Activated CD4-positive, CD25-positive, alpha-beta regulatory T cell treated with anti-CD3 and anti-CD28 coated beads, Interleukin-2, amount 50 U/mL, for 24 hours (primary cell): ENCODE measurements around the gene BEND7.
"Not testable (repeated sequence)": the region's sequence is repeated elsewhere in the genome, so short reads cannot be mapped to it uniquely, and the experiment has no call there.

Experiments
- ATAC-seq, 2 donors: fragments of 150-1000 bp; cut with Tn5 transposase; one replicate each; pipeline ENCODE4 v1.10.0; 2021; ENCODE audit warnings: mild to moderate bottlenecking in 1 of 2, moderate library complexity in 1 of 2

The BEND7 gene

GRCh38 chr10:13528875-13529713, at the start of gene BEND7:
TSS of gene BEND7 (minus strand) at chr10:13529014. CDS start at chr10:13528533, 481 bp downstream.
- ATAC-seq, result peak; percentile 32 to 33

GRCh38 chr10:13573960-13574359, 45.1 kb upstream of the BEND7 start:
- no peak for ATAC-seq

GRCh38 chr10:13571541-13571940, 42.7 kb upstream of the BEND7 start:
- ATAC-seq, result no peak

GRCh38 chr10:13567030-13567429, 38.2 kb upstream of the BEND7 start:
- ATAC-seq, result no peak

- ATAC-seq, result no peak
Measured at GRCh38 chr10:13564576-13564975, 35.8 kb upstream of the BEND7 start.

- ATAC-seq, result no peak
Measured at GRCh38 chr10:13563481-13564445, 34.9 kb upstream of the BEND7 start.

- no peak for ATAC-seq
Measured at GRCh38 chr10:13560597-13560996, 31.8 kb upstream of the BEND7 start.

GRCh38 chr10:13559124-13559700, 30.4 kb upstream of the BEND7 start:
- ATAC-seq, result no peak

GRCh38 chr10:13555884-13556510, 27.2 kb upstream of the BEND7 start:
- ATAC-seq, result no peak

GRCh38 chr10:13550802-13551201, 22.0 kb upstream of the BEND7 start:
- ATAC-seq, result no peak

GRCh38 chr10:13542533-13542932, 13.7 kb upstream of the BEND7 start:
- ATAC-seq, result no peak

- not testable (repeated sequence) for ATAC-seq
Measured at GRCh38 chr10:13537985-13538384, 9.2 kb upstream of the BEND7 start.

GRCh38 chr10:13536674-13537366, 8.0 kb upstream of the BEND7 start:
- ATAC-seq, result peak; percentile 44 to 45

GRCh38 chr10:13535346-13535745, 6.5 kb upstream of the BEND7 start:
- no peak for ATAC-seq

GRCh38 chr10:13529714-13529973, 830 bp upstream of the BEND7 start:
- ATAC-seq, result no peak

GRCh38 chr10:13528123-13528874, 515 bp downstream of the BEND7 start:
- no peak for ATAC-seq

- ATAC-seq, result no peak
Measured at GRCh38 chr10:13527864-13528122, 1.0 kb downstream of the BEND7 start.

GRCh38 chr10:13526948-13527863, 1.6 kb downstream of the BEND7 start:
- no peak for ATAC-seq

- ATAC-seq, result no peak
Measured at GRCh38 chr10:13525663-13526062, 3.2 kb downstream of the BEND7 start.

GRCh38 chr10:13521026-13521425, 7.8 kb downstream of the BEND7 start:
- no peak for ATAC-seq

- ATAC-seq, result no peak
Measured at GRCh38 chr10:13520194-13520593, 8.6 kb downstream of the BEND7 start.
